Colonic mucosa (tissue), 4 donors: ENCODE data around the gene JAKMIP3. TPM values are rescaled to one million over a fixed set of nuclear protein-coding genes. Genes with fewer than 3 reads are reported as not detected.

Source experiments
- DNase-seq: peaks from one replicate; pipeline ENCODE4 v3.0.0-alpha.2; 2020
- H3K27ac ChIP-seq: fragments of 200-600 bp; one replicate; pipeline ENCODE4 v1.8.0; 2021
- H3K27me3 ChIP-seq: fragments of 200-600 bp; one replicate; pipeline ENCODE4 v1.8.0; 2021
- H3K36me3 ChIP-seq: fragments of 200-600 bp; one replicate; pipeline ENCODE4 v1.8.0; 2021
- H3K4me1 ChIP-seq: fragments of 200-600 bp; one replicate; pipeline ENCODE4 v1.8.0; 2021; ENCODE audit warnings: mild to moderate bottlenecking
- H3K4me3 ChIP-seq: fragments of 200-600 bp; one replicate; pipeline ENCODE4 v1.8.0; 2021
- H3K9ac ChIP-seq, 2 donors: one replicate each; pipeline ENCODE4 v1.7.0; 2013; ENCODE audit warnings: control low read depth in 2 of 2, low read depth in 2 of 2, low read length in 2 of 2
- H3K9me3 ChIP-seq: fragments of 200-600 bp; one replicate; pipeline ENCODE4 v1.8.0; 2021
- intact Hi-C: fragments of 100-400 bp; cut with DNase I; formaldehyde crosslinking; loops from one replicate; pipeline ENCODE4 v1.14.1; 2022
- total RNA-seq, 2 donors: library from RNA; stranded (reverse); fragmentation: NEBNext Ultra II Directional in 1 of 2; extraction: Animal tissue kit (Norgen Biotek cat#: 25700) in 1 of 2; gene quantifications; one replicate each; pipeline ENCODE4 v1.2.1, GENCODE V29; 2021
- TF ChIP-seq, protein P1 (sequence below): fragments of 200-600 bp; IDR thresholded peaks from one replicate; pipeline ENCODE4 v1.8.0; 2022; ENCODE audit warnings: antibody characterized with exemption, mild to moderate bottlenecking
- donor health status: healthy.
- donor health status: DM: no; HTN: no; CAD: no.
- donor health status: DM: no; HTN: no; CAD: no.

JAKMIP3 gene
- total RNA-seq, 2 donors from 2014 or later: 0.10 to 0.27 TPM

DNA sequence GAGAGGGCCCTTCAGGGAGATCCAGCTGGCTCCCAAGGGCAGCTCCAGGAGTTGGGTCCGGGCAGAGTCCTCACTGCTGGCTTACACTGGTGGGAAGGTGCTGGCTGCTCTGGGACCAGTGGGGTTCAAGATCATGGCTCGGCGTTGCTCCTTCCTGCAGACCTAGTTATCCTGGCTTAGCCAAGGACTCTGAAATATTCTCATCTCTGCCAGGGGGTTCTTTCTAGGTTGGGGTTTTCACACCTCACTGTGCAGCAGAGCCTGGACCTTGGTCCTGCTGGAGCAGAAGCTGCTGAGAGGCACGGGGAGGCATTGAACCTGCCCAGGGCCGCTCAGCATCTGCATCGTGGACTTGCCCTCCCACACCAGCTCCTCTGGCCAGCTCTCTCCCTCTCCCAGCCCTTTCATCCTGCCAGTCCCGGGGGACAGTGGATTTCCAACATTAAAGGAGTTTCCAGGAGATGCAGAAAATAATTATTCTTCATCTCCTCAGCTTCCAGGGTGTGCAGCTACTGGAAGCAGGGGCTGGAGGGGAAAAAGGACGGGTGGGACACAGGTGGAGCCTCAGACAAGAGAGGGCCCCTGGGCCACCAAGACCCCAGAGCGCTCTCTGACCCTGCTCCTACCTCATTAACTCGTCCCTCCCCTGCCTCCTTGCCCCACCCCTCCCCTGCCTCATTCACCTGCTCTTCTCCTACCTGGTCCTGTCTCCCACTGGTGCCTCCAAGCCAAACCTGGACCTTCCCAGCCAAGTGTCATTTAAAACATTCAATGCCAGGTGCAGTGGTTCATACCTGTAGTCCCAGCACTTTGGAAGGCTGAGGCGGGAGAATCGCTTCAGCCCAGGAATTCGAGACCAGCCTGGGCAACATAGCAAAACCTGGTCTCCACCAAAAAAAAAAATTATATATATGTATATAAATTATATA is 42.5 kb downstream of the JAKMIP3 start:
- no peaks in the 10 kb centered on the region for H3K4me1 ChIP-seq
- no peak overlapping the region for H3K27ac ChIP-seq
- no peak for DNase-seq
- no peaks in the 10 kb centered on the region for H3K27me3 ChIP-seq
- no peaks in the 10 kb centered on the region for H3K36me3 ChIP-seq
- no peak overlapping the region for H3K9ac ChIP-seq
- no peak overlapping the region for H3K4me3 ChIP-seq
- intact Hi-C loops: no loop called here
- TF ChIP-seq, protein P1, sequence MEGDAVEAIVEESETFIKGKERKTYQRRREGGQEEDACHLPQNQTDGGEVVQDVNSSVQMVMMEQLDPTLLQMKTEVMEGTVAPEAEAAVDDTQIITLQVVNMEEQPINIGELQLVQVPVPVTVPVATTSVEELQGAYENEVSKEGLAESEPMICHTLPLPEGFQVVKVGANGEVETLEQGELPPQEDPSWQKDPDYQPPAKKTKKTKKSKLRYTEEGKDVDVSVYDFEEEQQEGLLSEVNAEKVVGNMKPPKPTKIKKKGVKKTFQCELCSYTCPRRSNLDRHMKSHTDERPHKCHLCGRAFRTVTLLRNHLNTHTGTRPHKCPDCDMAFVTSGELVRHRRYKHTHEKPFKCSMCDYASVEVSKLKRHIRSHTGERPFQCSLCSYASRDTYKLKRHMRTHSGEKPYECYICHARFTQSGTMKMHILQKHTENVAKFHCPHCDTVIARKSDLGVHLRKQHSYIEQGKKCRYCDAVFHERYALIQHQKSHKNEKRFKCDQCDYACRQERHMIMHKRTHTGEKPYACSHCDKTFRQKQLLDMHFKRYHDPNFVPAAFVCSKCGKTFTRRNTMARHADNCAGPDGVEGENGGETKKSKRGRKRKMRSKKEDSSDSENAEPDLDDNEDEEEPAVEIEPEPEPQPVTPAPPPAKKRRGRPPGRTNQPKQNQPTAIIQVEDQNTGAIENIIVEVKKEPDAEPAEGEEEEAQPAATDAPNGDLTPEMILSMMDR: no peak
- H3K9me3 ChIP-seq: no peaks in the 10 kb centered on the region

DNA sequence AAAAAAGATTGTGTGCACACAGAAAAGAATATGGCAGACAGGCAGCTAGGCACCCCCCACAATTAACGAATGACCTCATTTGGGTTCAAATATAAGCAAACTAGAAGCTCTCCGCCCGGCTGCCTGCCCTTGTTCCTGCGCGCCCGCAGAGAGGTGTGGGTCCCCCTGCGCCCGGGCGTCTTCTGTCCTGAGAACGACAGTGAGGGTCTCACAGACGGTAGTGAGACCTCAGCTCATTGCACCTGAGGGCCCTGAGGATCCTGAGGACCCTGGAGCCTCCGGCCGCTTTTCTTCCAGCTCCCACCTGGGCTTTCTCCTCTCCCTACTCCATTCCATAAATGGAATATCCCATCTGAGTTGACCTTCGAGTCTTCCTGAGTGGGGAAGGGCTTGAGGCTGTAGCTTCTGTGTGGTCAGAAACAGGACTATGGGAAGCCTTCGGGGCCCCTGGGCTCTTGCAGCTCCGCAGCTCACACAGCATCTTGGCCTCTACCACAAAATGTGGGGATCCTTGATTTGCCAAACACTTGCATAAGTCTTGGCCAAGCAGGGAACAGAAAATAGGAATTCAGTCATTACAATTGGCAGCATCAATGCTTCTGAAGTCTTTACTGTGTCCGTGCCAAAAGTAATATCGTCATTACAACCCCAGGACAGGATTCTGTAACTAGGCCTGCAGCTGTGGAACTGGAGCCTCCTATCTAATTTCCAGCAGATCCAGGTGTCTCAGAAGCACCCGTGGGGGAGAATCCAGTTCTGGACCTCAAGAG is 43.8 kb downstream of the JAKMIP3 start:
- Histone ChIP-seq H3K27me3 (no peaks in the 10 kb centered on the region), H3K9me3 (no peaks in the 10 kb centered on the region), H3K27ac (no peak overlapping the region), H3K36me3 (no peaks in the 10 kb centered on the region), H3K9ac (no peak overlapping the region), H3K4me1 (no peaks in the 10 kb centered on the region), H3K4me3 (no peak overlapping the region)
- TF ChIP-seq, protein P1: no peak
- no peak for DNase-seq
- intact Hi-C loops: no loop called here

DNA sequence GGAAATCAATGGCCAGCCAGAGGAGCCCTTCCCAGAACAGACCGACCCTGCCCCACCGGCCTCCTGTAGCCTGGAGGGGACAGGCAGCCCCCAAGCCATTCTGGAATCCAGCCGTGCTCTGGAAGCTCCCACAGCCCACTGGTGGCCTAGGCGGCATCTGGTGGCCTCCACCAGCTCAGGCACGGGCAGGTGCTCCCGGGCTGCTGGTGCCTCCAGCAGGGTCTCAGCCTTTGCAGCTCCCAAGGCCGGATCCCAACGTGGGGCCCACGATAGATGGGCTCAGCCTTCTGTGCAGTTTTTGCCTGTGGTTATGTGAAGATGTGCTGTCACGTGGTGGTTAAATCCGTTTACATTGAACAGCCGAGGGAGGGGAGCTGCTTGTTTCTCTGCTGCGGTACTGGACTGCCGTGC is 44.4 kb downstream of the JAKMIP3 start:
- Histone ChIP-seq H3K4me1 (no peaks in the 10 kb centered on the region), H3K27ac (no peak overlapping the region), H3K9me3 (no peaks in the 10 kb centered on the region), H3K27me3 (no peaks in the 10 kb centered on the region), H3K9ac (no peak overlapping the region), H3K36me3 (no peaks in the 10 kb centered on the region), H3K4me3 (no peak overlapping the region)
- TF ChIP-seq, protein P1: no peak
- intact Hi-C loops: no loop called here
- DNase-seq: peak; percentile 5

DNA sequence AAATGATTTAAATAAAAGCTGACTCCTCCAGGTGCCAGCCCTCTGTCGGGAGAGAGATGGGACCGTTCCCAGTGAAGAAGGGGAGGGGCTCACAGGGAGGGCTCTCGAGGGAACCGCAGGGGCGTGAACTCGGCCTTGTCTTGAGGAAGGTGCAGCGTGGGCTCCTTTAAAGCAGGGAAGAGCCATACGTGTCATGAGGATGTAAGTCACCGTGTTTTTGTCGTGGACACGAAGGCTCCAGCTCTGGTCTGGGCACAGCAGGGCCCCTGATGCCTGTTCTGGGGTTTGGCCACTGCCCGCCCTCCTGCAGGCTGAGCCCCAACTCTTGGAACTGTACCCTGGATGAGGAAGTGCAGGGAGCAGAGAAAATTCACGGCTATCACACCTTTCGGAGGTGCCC is 45.0 kb downstream of the JAKMIP3 start:
- Histone ChIP-seq H3K27me3 (no peaks in the 10 kb centered on the region), H3K4me1 (no peaks in the 10 kb centered on the region), H3K36me3 (no peaks in the 10 kb centered on the region), H3K9me3 (no peaks in the 10 kb centered on the region), H3K9ac (no peak overlapping the region), H3K27ac (no peak overlapping the region), H3K4me3 (no peak overlapping the region)
- TF ChIP-seq, protein P1: no peak
- intact Hi-C loops: no loop called here
- peak; percentile 3 for DNase-seq

DNA sequence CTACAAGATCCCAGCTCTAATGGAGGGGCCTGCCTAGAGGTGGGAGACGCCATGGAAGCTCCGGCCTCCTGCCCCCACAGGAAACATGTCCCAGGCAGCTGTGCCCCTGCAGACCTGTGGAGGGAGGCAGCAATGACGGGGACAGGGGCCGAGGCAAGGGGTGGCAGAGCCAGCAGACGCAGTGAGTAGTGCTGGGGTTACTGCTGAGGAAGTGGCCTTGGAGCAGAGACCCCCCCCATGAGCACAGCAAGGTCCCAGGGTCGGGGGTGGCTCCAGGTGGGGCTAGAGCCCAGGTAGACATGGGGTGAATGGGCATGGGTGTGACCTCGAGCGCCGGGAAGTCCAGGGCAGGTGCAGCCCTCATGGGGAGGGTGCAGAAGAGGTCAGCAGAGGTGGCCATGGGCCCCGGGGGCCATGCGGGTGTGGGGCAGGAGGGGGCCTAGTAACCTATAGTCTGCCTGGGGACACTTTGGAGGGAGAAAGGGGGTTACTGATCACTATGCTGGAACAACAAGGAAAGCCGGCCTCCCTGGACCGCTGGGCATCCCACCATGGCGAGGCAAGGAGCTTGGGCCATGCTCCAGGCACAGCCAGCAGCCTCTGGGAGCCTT is 45.5 kb downstream of the JAKMIP3 start:
- no peaks in the 10 kb centered on the region for H3K4me1 ChIP-seq
- TF ChIP-seq, protein P1: no peak
- H3K9ac ChIP-seq: no peak overlapping the region
- no peak overlapping the region for H3K4me3 ChIP-seq
- no peak overlapping the region for H3K27ac ChIP-seq
- no peaks in the 10 kb centered on the region for H3K9me3 ChIP-seq
- peak; percentile 10 for DNase-seq
- H3K36me3 ChIP-seq: no peaks in the 10 kb centered on the region
- intact Hi-C loops: no loop called here
- H3K27me3 ChIP-seq: no peaks in the 10 kb centered on the region
